ENCODE measurements around the gene RBM27.

DNA sequence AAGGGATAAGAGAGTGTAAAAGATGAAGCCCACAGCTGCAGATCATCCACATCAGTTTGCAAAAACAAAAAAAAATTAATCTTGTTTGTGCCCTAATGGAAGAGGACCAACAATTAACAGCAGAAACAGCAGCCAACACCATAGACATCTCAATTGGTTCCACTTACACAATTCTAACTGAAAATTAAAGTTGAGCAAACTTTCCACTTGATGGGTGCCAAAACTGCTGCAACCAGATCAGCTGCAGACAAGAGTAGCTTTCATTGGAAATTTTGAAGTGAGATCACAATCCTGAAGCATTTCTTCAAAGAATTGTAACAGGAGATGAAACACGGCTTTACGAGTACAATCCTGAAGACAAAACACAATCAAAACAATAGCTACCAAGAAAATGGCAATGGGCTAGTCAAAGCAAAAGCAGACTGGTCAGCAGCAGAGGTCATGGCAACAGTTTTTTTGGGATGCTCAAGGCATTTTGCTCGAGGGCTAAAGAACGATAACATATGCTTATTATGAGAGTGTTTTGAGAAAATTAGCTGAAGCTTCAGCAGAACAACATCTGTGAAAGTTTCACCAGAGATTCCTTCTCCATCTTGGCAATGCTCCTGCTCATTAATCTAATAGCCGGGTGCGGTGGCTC, 4.1 kb upstream of the RBM27 start:
- TF ChIP-seq, protein P1, sequence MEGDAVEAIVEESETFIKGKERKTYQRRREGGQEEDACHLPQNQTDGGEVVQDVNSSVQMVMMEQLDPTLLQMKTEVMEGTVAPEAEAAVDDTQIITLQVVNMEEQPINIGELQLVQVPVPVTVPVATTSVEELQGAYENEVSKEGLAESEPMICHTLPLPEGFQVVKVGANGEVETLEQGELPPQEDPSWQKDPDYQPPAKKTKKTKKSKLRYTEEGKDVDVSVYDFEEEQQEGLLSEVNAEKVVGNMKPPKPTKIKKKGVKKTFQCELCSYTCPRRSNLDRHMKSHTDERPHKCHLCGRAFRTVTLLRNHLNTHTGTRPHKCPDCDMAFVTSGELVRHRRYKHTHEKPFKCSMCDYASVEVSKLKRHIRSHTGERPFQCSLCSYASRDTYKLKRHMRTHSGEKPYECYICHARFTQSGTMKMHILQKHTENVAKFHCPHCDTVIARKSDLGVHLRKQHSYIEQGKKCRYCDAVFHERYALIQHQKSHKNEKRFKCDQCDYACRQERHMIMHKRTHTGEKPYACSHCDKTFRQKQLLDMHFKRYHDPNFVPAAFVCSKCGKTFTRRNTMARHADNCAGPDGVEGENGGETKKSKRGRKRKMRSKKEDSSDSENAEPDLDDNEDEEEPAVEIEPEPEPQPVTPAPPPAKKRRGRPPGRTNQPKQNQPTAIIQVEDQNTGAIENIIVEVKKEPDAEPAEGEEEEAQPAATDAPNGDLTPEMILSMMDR (IDR thresholded peaks at IDR 0.05): no peak
- TF ChIP-seq POLR2A (IDR thresholded peaks at IDR 0.05) (no peak), POLR2AphosphoS5 (IDR thresholded peaks at IDR 0.05) (no peak), EP300 (IDR thresholded peaks at IDR 0.05) (no peak)
